HEK293 (cell line): ENCODE measurements around the gene PTPRN2.
A peak's percentile ranks its signal among the peaks of the same experiment; 100 is the strongest.
"Not testable (repeated sequence)": the region's sequence is repeated elsewhere in the genome, so short reads cannot be mapped to it uniquely, and the experiment has no call there.

Experiments
- CTCF ChIA-PET: fragments of 350-600 bp; formaldehyde crosslinking; extraction: SDS; loops from one replicate; lab custom pipeline; 2021; ENCODE audit warnings: antibody characterized with exemption; lab: Yijun Ruan, JAX
- POLR2A ChIA-PET: fragments of 300-600 bp; formaldehyde crosslinking; extraction: SDS; loops from one replicate; lab custom pipeline; 2020; ENCODE audit warnings: antibody characterized with exemption, inconsistent platforms; lab: Yijun Ruan, JAX
- H3K27ac ChIP-seq: fragments of 200-500 bp; sonication (Bioruptor generic); 2 replicates; pipeline ENCODE4 v1.5.1; 2014; ENCODE audit warnings: low read depth, low read length, control low read depth, inconsistent platforms; ENCODE audit errors: extremely low read depth
- H3K36me3 ChIP-seq, 2 experiments: fragments of 200-500 bp in 1 of 2; sonication (Bioruptor generic) in 1 of 2; 1 replicate in 1 of 2; 2 replicates in 1 of 2; pipeline ENCODE4 v1.5.1; 2014 to 2017; ENCODE audit warnings: inconsistent platforms in 2 of 2, low read length in 2 of 2; ENCODE audit not compliant: control insufficient read depth in 2 of 2, insufficient read depth in 1 of 2
- H3K4me1 ChIP-seq: fragments of 200-500 bp; sonication (Bioruptor generic); 2 replicates; pipeline ENCODE4 v1.5.1; 2014; ENCODE audit warnings: mild to moderate bottlenecking, low read length, inconsistent platforms; ENCODE audit not compliant: control insufficient read depth, insufficient read depth
- H3K4me3 ChIP-seq: 2 replicates; pipeline ENCODE4 v1.5.1; 2011; ENCODE audit warnings: low read depth, mild to moderate bottlenecking, control low read depth, low read length, moderate library complexity
- H3K9me3 ChIP-seq: fragments of 200-500 bp; sonication (Bioruptor generic); 2 replicates; pipeline ENCODE4 v1.5.1; 2014; ENCODE audit warnings: low read depth, low read length, inconsistent platforms; ENCODE audit not compliant: control insufficient read depth, insufficient read depth
- ATF2 ChIP-seq: fragments of 450-650 bp; formaldehyde crosslinking; IDR thresholded peaks from 2 replicates; pipeline ENCODE4 v1.5.1; 2016; ENCODE audit warnings: missing biosample characterization, missing genetic modification characterization, low read depth
- GFI1B ChIP-seq: fragments of 450-650 bp; formaldehyde crosslinking; IDR thresholded peaks from 2 replicates; pipeline ENCODE4 v1.5.1; 2016; ENCODE audit warnings: missing biosample characterization, missing genetic modification characterization
- PATZ1 ChIP-seq: fragments of 450-650 bp; formaldehyde crosslinking; IDR thresholded peaks from 2 replicates; pipeline ENCODE4 v1.5.1; 2016; ENCODE audit warnings: missing biosample characterization, missing genetic modification characterization
- RBAK ChIP-seq: fragments of 450-650 bp; formaldehyde crosslinking; IDR thresholded peaks from 2 replicates; pipeline ENCODE4 v1.5.1; 2016; ENCODE audit warnings: missing biosample characterization, missing genetic modification characterization
- SP7 ChIP-seq: fragments of 450-650 bp; formaldehyde crosslinking; IDR thresholded peaks from 2 replicates; pipeline ENCODE4 v1.5.1; 2016; ENCODE audit warnings: missing biosample characterization, missing genetic modification characterization
- TRIM28 ChIP-seq: IDR thresholded peaks from 2 replicates; pipeline ENCODE4 v1.6.1; 2011; ENCODE audit warnings: low read length, control low read depth, borderline replicate concordance
- ZBTB48 ChIP-seq: fragments of 450-650 bp; formaldehyde crosslinking; IDR thresholded peaks from 2 replicates; pipeline ENCODE4 v1.5.1; 2016; ENCODE audit warnings: missing biosample characterization, missing genetic modification characterization
- ZFP69B ChIP-seq: fragments of 450-650 bp; formaldehyde crosslinking; IDR thresholded peaks from 2 replicates; pipeline ENCODE4 v1.5.1; 2016; ENCODE audit warnings: missing biosample characterization, missing genetic modification characterization
- ZNF133 ChIP-seq: fragments of 450-650 bp; formaldehyde crosslinking; IDR thresholded peaks from 2 replicates; pipeline ENCODE4 v1.5.1; 2016; ENCODE audit warnings: missing biosample characterization, missing genetic modification characterization
- ZNF155 ChIP-seq: fragments of 450-650 bp; formaldehyde crosslinking; IDR thresholded peaks from 2 replicates; pipeline ENCODE4 v1.5.1; 2016; ENCODE audit warnings: missing biosample characterization, missing genetic modification characterization
- ZNF2 ChIP-seq: fragments of 450-650 bp; formaldehyde crosslinking; IDR thresholded peaks from 2 replicates; pipeline ENCODE4 v1.5.1; 2016; ENCODE audit warnings: missing biosample characterization, missing genetic modification characterization
- ZNF354C ChIP-seq: fragments of 450-650 bp; formaldehyde crosslinking; IDR thresholded peaks from 2 replicates; pipeline ENCODE4 v1.5.1; 2016; ENCODE audit warnings: missing biosample characterization, missing genetic modification characterization, low read depth, borderline replicate concordance
- ZNF398 ChIP-seq: fragments of 450-650 bp; formaldehyde crosslinking; IDR thresholded peaks from 2 replicates; pipeline ENCODE4 v1.5.1; 2017; ENCODE audit warnings: missing biosample characterization, missing genetic modification characterization
- ZNF416 ChIP-seq: fragments of 450-650 bp; formaldehyde crosslinking; IDR thresholded peaks from 2 replicates; pipeline ENCODE4 v1.5.1; 2016; ENCODE audit warnings: missing biosample characterization, missing genetic modification characterization
- ZNF529 ChIP-seq: fragments of 450-650 bp; formaldehyde crosslinking; IDR thresholded peaks from 2 replicates; pipeline ENCODE4 v1.5.1; 2017; ENCODE audit warnings: missing genetic modification characterization, missing biosample characterization; ENCODE audit not compliant: insufficient replicate concordance
- ZNF530 ChIP-seq: fragments of 450-650 bp; formaldehyde crosslinking; IDR thresholded peaks from 2 replicates; pipeline ENCODE4 v1.5.1; 2016; ENCODE audit warnings: low read depth, missing biosample characterization, missing genetic modification characterization
- ZNF596 ChIP-seq: fragments of 450-650 bp; IDR thresholded peaks from 2 replicates; pipeline ENCODE4 v1.5.0; 2018; ENCODE audit warnings: missing biosample characterization, mild to moderate bottlenecking, missing genetic modification characterization, moderate library complexity
- ZNF610 ChIP-seq: fragments of 450-650 bp; formaldehyde crosslinking; IDR thresholded peaks from 2 replicates; pipeline ENCODE4 v1.5.1; 2016; ENCODE audit warnings: missing biosample characterization, missing genetic modification characterization, borderline replicate concordance
- ZNF707 ChIP-seq: fragments of 450-650 bp; formaldehyde crosslinking; IDR thresholded peaks from 2 replicates; pipeline ENCODE4 v1.5.1; 2016; ENCODE audit warnings: missing biosample characterization, missing genetic modification characterization
- ZNF76 ChIP-seq: fragments of 450-650 bp; formaldehyde crosslinking; IDR thresholded peaks from 2 replicates; pipeline ENCODE4; 2016; ENCODE audit warnings: low read depth, missing biosample characterization, missing genetic modification characterization, borderline replicate concordance

Gene PTPRN2

GRCh38 chr7:158419238-158419785 is 168.3 kb downstream of the PTPRN2 start:
- H3K9me3 ChIP-seq = no peaks in the 10 kb centered on the region
- H3K4me3 ChIP-seq = no peak overlapping the region
- CTCF ChIA-PET = no interaction called here
- no peaks in the 10 kb centered on the region for H3K36me3 ChIP-seq
- H3K4me1 ChIP-seq = no peaks in the 10 kb centered on the region
- TF ChIP-seq ZNF530 (no peak), PATZ1 (tag by site-specific recombination) (no peak), ATF2 (tag by site-specific recombination) (no peak), ZNF76 (tag by site-specific recombination) (no peak), ZNF596 (no peak), ZNF133 (tag by site-specific recombination) (no peak), ZNF398 (tag by site-specific recombination) (no peak), GFI1B (tag by site-specific recombination) (no peak), ZFP69B (no peak), ZBTB48 (tag by site-specific recombination) (no peak), RBAK (tag by site-specific recombination) (no peak)
- H3K27ac ChIP-seq = no peak overlapping the region
- POLR2A ChIA-PET = no interaction called here

- H3K36me3 ChIP-seq, H3K27ac ChIP-seq, H3K9me3 ChIP-seq, POLR2A ChIA-PET, H3K4me1 ChIP-seq, H3K4me3 ChIP-seq: not testable (repeated sequence)
- peak; percentile 96; the same call in 1 of the 2 replicates for TF ChIP-seq TRIM28
- CTCF ChIA-PET = interaction anchor here (0.7 kb wide), 1 partner anchor 1409 kb away, joined by 3 read pairs; no protein-coding TSS in a partner anchor
Observed at GRCh38 chr7:158418395-158418794, 169.2 kb downstream of the PTPRN2 start.

- Histone ChIP-seq H3K9me3 (no peaks in the 10 kb centered on the region), H3K4me1 (no peaks in the 10 kb centered on the region), H3K36me3 (no peaks in the 10 kb centered on the region), H3K4me3 (no peak overlapping the region)
- CTCF ChIA-PET = no interaction called here
- POLR2A ChIA-PET = no interaction called here
- TF ChIP-seq ZNF2 (tag by site-specific recombination) = no peak
- no peak for TF ChIP-seq ZNF354C (tag by site-specific recombination)
- TF ChIP-seq ZNF155 (tag by site-specific recombination) = no peak
- no peak for TF ChIP-seq ZNF707 (tag by site-specific recombination)
- no peak for TF ChIP-seq ZNF133 (tag by site-specific recombination)
- TF ChIP-seq ZNF416 (tag by site-specific recombination) = no peak
- TF ChIP-seq SP7 (tag by site-specific recombination) = no peak
- TF ChIP-seq ZNF529 (tag by site-specific recombination) = no peak
- TF ChIP-seq TRIM28 = no peak
- no peak for TF ChIP-seq ZNF610 (tag by site-specific recombination)
- TF ChIP-seq, all 188 proteins: peak for 0
- H3K27ac ChIP-seq = no peak overlapping the region
Observed at GRCh38 chr7:158416283-158416933, 171.2 kb downstream of the PTPRN2 start.
